Stromal cell of bone marrow (primary cell): Measurements from ENCODE around the gene BCL7C.
"Not testable (repeated sequence)": the region's sequence is repeated elsewhere in the genome, so short reads cannot be mapped to it uniquely, and the experiment has no call there.

ENCODE experiments used
- DNase-seq: peaks from one replicate; pipeline ENCODE4 v3.0.0-alpha.2; 2012; ENCODE audit warnings: low read depth

The BCL7C gene

DNA sequence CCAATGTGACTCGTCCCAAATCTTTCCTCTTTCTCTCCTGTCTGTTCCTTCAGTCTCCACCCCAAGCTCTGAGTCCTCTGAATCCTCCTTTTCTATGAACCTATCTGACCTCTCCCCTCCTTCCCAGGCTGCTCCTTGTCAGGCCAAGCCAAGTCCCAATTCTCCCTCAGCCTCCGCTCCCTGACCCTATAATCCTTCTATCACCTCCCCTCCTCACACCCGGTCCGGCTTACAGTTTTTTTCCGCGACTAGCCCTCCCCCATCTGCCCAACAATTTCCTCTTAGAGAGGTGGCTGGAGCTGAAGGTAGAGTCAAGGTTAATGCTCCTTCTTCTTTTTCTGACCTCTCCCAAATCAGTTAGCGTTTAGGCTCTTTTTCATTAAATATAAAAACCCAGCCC lies 33.1 kb downstream of the BCL7C start:
- not testable (repeated sequence) for DNase-seq

GRCh38 chr16:30858829-30859423 lies 35.0 kb downstream of the BCL7C start:
- no peak for DNase-seq

GRCh38 chr16:30858111-30858495 lies 35.8 kb downstream of the BCL7C start:
- no peak for DNase-seq

DNA sequence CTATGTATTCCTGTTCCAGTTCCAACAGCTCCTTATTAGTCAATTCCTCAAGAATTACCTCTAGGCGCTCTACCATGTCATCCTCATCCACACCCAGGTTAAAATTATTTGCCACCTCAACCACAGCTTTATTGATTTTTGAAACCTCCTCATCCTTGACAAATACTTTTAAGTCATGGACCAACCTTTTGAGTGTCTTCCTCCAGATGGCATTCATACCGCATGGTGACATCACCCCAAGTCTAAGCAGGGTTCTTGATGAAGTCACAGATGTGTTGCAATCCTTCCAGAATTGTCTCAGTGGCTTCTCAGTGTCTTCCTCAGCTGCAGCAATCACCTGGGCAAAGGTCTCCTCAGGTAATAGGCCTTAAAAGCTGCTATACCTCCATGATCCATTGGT lies 40.1 kb downstream of the BCL7C start:
- no peak for DNase-seq

DNA sequence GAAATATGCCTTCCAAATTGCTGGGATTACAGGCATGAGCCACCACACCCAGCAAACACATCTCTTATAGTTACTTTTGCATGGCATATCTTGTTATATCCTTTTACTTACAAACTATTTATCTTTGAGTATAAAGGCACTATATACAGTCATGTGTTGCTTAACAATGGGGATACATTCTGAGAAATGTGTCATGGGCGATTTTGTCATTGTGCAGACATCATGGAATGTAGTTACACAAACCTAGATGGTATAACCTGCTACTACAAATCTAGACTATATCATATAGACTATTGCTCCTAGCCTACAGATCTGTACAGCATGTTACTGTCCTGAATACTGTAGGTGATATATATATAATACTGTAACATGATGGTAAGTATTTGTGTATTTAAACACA lies 43.6 kb downstream of the BCL7C start:
- no peak for DNase-seq

GRCh38 chr16:30846649-30847402 lies 47.1 kb downstream of the BCL7C start:
- DNase-seq: no peak

DNA sequence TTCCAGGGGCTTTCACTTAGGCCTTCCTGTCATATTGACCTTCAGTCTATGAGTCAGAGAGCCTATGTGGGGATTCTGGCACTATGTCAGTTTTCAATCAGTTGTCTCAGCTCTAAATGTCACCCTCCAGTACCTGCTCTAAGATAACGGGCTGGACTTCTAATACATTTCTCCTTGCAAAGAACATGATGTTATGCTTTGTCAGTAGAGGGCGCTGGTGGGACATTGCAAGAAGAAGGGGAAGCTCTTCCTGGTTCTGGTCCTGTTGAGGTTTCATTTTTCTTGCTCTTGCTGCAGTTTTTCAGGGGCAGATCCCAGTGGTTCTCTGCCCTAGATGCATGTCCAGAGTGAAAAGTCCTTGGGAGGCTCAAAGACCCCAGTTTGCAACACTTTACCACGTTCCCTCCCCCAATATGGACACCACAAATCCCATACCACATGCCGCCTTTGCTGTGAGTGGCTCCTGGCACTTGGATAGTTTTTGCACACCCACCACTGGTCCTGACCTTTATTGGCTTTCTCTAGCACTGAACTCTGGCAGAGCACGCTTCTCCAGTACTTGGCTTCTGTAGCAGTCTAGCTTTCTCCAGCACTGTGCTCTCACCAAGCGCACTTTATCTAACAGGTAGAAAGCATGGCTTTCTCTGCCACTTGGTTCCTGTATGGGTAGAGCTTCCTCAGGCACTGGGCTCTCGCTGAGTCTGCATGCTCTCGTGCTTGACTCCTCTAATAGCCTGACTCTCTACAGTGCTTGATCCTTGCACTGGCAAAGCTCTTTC lies 49.0 kb downstream of the BCL7C start:
- DNase-seq: peak; percentile 83

- DNase-seq: no peak
These were observed 49.6 kb downstream of the BCL7C start for GRCh38 chr16:30844346-30844670.

GRCh38 chr16:30843501-30843900 lies 50.4 kb downstream of the BCL7C start:
- DNase-seq: no peak

GRCh38 chr16:30842971-30843370 lies 50.9 kb downstream of the BCL7C start:
- DNase-seq: no peak

GRCh38 chr16:30841332-30841731 lies 52.5 kb downstream of the BCL7C start:
- no peak for DNase-seq

GRCh38 chr16:30840611-30841010 lies 53.3 kb downstream of the BCL7C start:
- no peak for DNase-seq

DNA sequence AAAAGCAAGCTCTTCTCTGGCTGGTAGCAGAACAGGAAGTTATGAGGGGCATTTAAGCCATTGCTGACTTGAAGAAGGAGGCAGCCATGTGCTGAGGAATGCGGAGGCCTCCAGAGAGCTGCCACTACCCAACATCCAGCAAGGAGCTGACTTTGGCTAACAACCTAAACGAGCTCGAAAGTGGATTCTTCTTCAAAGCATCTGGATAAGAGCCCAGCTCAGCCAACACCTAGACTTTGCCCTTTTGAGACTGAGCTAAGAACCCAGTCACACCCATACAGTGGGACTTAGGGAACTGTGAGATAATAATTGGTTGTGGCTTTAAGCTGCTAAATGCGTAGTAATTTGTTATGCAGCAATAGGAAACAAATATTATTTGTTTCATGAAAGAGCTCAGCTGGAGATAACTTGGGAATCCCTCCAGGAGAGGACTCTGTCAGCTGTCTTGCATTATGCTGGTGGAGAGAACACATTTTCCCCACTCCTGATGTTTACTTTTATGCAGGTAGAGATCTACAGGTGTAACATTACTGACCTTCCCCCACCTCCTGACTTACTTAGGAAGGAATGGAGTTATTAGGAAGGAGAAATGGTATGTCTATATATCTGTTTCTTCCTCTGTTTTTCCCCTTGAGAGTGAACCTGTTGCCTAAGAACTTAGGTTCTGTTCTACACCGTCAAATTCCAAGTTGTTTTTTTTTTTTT lies 54.2 kb downstream of the BCL7C start:
- no peak for DNase-seq

- no peak for DNase-seq
These were observed 54.9 kb downstream of the BCL7C start for GRCh38 chr16:30838876-30839471.

GRCh38 chr16:30837904-30838303 lies 56.0 kb downstream of the BCL7C start:
- DNase-seq: no peak
